ENCODE results near the gene ELOVL7. TPM values are rescaled to one million over a fixed set of nuclear protein-coding genes. Genes with fewer than 3 reads are reported as not detected.

ELOVL7 gene
- total and polyA plus RNA-seq, 10 of the 15 experiments (the other 5 are each of a cell fraction or from before 2014, with no cell fraction given) = 0.26 to 1.2 (median 0.92) TPM

GRCh38 chr5:60794691-60795090 is 49.4 kb downstream of the ELOVL7 start:
- H3K9ac ChIP-seq (ENCODE audit: control insufficient read depth, insufficient read depth, low read length) = no peak overlapping the region
- ATAC-seq (no peak), FAIRE-seq (no peak), DNase-seq (ENCODE audit: low read depth, low spot score) (no peak)
- in situ Hi-C loops (cut with MboI) (no loop called here), intact Hi-C loops (cut with micrococcal nuclease; ENCODE audit: unreplicated experiment) (no loop called here)
- ChIA-PET POLR2A (no interaction called here), SMC1A (ENCODE audit: uncharacterized antibody, unreplicated experiment) (interaction anchor here (1.3 kb wide), 1 partner anchor 9 kb away, joined by 3 read pairs; no protein-coding TSS in a partner anchor), RAD21 (ENCODE audit: unreplicated experiment) (no interaction called here), CTCF (interaction anchor here (0.9 to 1.1 kb wide), 2 partner anchors 11 to 22 kb away, joined by 3 read pairs; no protein-coding TSS in a partner anchor)
- H3K9me3 ChIP-seq (replicated peaks; ENCODE audit: control insufficient read depth, insufficient read depth, low read length) = no peaks in the 10 kb centered on the region
- H4K20me1 ChIP-seq (ENCODE audit: control insufficient read depth, insufficient read depth) = no peaks in the 10 kb centered on the region
- no peaks in the 10 kb centered on the region for H3K79me2 ChIP-seq (ENCODE audit: control insufficient read depth, insufficient read depth, low read length)
- no peaks in the 10 kb centered on the region for H3K4me1 ChIP-seq (ENCODE audit: control insufficient read depth, insufficient read depth, low read length)
- H3K27ac ChIP-seq (ENCODE audit: control insufficient read depth, insufficient read depth) = no peak overlapping the region
- WGBS (ENCODE audit: insufficient coverage, insufficient replicate concordance, low lambda C conversion rate, missing lambda C conversion rate) = 63% methylated on average over 2 of the region's 2 CpGs
- no peak overlapping the region for H2AFZ ChIP-seq (ENCODE audit: control insufficient read depth, low read depth, low read length)
- no peak overlapping the region for H3K4me2 ChIP-seq (ENCODE audit: control insufficient read depth, insufficient read depth)
- H3K36me3 ChIP-seq (ENCODE audit: control insufficient read depth in 2 of 2, insufficient read depth in 2 of 2, low read length in 1 of 2) = no peaks in the 10 kb centered on the region
- no peak for TF ChIP-seq ZNF24 (IDR thresholded peaks at IDR 0.05)
- no peaks in the 10 kb centered on the region for H3K27me3 ChIP-seq (replicated peaks in 1 of 2; ENCODE audit: control insufficient read depth in 2 of 2, insufficient read depth in 2 of 2, low read length in 1 of 2)
- BruUV-seq (replicated peaks) = no TSS peak
- H3K4me3 ChIP-seq = no peak overlapping the region

- no peak overlapping the region for H3K4me3 ChIP-seq
- TF ChIP-seq BACH1 (IDR thresholded peaks at IDR 0.05; ENCODE audit: borderline replicate concordance) (no peak), CHD1 (IDR thresholded peaks at IDR 0.05; ENCODE audit: low read depth, low read length) (no peak), E4F1 (IDR thresholded peaks at IDR 0.05; ENCODE audit: borderline replicate concordance, partially characterized antibody) (no peak), NR2C2 (IDR thresholded peaks at IDR 0.05; ENCODE audit: borderline replicate concordance, control insufficient read depth, insufficient read length, low read depth) (no peak), ZBTB33 (IDR thresholded peaks at IDR 0.05) (no peak), ZBTB4 (CRISPR knock-in tag; IDR thresholded peaks at IDR 0.05) (no peak), PAX8 (IDR thresholded peaks at IDR 0.05) (no peak)
- in situ Hi-C loops (cut with MboI) (no loop called here), intact Hi-C loops (cut with micrococcal nuclease; ENCODE audit: unreplicated experiment) (no loop called here)
- H3K9me3 ChIP-seq (replicated peaks; ENCODE audit: control insufficient read depth, insufficient read depth, low read length) = no peaks in the 10 kb centered on the region
- H3K4me1 ChIP-seq (ENCODE audit: control insufficient read depth, insufficient read depth, low read length) = no peaks in the 10 kb centered on the region
- BruUV-seq (replicated peaks) = no TSS peak
- H3K27ac ChIP-seq (ENCODE audit: control insufficient read depth, insufficient read depth) = no peak overlapping the region
- no peak overlapping the region for H3K4me2 ChIP-seq (ENCODE audit: control insufficient read depth, insufficient read depth)
- H3K36me3 ChIP-seq (ENCODE audit: control insufficient read depth in 2 of 2, insufficient read depth in 2 of 2, low read length in 1 of 2) = no peaks in the 10 kb centered on the region
- FAIRE-seq = no peak
- H3K9ac ChIP-seq (ENCODE audit: control insufficient read depth, insufficient read depth, low read length) = no peak overlapping the region
- ChIA-PET RAD21 (ENCODE audit: unreplicated experiment) (no interaction called here), POLR2A (no interaction called here), SMC1A (ENCODE audit: uncharacterized antibody, unreplicated experiment) (no interaction called here), CTCF (interaction anchor here (1.2 kb wide), 1 partner anchor 107 kb away, joined by 3 read pairs; no protein-coding TSS in a partner anchor)
- H3K79me2 ChIP-seq (ENCODE audit: control insufficient read depth, insufficient read depth, low read length) = no peaks in the 10 kb centered on the region
- no peak for DNase-seq (ENCODE audit: low read depth, low spot score)
- no peaks in the 10 kb centered on the region for H4K20me1 ChIP-seq (ENCODE audit: control insufficient read depth, insufficient read depth)
- no peak overlapping the region for H2AFZ ChIP-seq (ENCODE audit: control insufficient read depth, low read depth, low read length)
- no peaks in the 10 kb centered on the region for H3K27me3 ChIP-seq (replicated peaks in 1 of 2; ENCODE audit: control insufficient read depth in 2 of 2, insufficient read depth in 2 of 2, low read length in 1 of 2)
- WGBS (ENCODE audit: insufficient coverage, insufficient replicate concordance, low lambda C conversion rate, missing lambda C conversion rate) = 29% methylated on average over 2 of the region's 2 CpGs
- no peak for ATAC-seq
Measured at GRCh38 chr5:60792438-60792837, 51.6 kb downstream of the ELOVL7 start.
